ENCODE measurements around the gene LARP4B.

The LARP4B gene

DNA sequence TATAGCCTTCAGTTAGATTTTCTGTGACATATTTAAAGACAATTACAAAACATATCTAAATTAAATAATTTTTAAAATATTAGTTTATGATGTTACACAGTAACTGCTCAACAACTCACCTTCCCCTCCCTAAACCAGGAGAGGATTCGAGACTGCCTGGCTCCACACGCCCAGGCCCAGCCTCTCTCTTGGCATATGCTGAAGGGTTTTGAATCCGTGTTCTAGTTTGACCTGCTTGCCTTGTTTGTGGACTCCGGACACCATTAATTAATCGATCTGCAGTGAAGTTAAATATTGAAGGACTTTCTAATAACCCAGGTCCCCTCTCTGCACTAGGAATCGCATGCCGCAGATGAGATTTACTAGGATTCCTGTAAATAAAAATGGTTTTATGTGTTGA, 106.6 kb downstream of the LARP4B start:
- no peak for DNase-seq (ENCODE audit: low spot score)

DNA sequence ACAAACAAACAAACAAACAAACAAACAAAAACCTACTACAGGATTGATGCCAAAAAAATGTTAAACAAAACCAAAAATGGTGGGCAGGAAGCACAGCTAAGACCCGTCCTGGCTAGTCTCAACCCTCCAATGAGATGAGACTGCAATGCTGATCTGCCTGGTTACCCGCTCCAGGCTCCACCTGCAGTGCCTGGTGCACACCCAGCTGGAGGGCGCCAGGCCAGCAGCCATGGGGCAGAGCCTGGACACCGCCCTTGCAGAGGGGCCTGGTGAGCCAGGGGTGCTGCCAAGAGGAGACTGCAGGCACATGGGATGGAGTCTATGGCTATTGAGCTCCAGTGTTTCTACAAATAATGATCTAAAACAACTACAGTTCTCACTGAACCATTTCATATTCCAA, 107.0 kb downstream of the LARP4B start:
- DNase-seq (ENCODE audit: low spot score): no peak

DNA sequence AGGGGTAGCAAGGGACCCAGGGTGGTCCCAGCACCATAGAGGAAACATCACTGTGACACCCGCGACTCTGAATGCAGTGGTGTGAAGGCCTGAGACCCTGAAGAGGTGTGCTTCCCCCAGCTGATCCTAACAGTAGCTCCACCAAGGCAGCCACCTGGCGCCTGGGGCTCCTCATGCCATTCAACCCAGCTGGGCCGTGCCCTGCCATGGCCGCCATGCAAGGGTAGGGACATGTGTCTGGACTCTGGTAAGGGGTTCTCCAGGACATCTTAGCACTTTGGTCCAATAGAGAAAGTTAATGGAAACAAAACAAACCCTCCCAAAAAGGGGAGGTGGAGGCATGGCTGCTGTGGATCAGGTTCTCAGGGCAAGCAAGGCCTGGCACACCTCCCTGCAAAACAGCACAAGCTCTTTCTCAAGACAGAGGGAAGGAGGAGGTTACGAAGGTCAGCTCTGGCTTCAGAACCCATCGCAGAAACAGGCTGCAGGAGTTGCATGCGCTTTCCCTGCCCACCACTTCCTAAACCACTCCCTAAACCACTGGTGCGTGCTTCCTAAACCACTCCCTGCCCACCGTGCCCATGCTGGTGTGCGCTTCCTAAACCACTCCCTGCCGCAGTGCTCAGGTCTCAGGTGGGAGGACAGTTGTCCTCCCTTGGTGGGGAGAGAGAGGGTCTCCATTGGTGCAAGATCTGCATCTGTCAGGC, 108.7 kb downstream of the LARP4B start:
- DNase-seq (ENCODE audit: low spot score): no peak

DNA sequence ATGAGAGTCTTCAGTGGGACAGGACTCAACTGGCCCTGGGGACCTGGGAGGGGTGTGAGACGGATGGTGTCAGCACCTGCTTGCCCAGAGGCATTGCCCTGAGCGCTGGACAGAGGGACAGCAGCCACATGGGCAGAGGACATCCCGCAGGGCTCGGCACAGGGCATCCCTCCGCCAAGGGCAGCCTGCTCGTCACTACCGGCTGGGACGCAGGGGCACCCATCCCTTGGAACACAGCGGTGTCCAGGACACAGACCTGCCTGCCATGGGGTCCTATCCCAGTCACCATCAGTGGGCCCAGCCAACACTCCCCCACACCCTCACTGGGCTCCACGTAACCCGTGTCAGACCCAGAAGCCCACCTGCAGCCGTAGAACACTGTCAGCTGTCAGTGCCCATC, 109.3 kb downstream of the LARP4B start:
- no peak for DNase-seq (ENCODE audit: low spot score)

DNA sequence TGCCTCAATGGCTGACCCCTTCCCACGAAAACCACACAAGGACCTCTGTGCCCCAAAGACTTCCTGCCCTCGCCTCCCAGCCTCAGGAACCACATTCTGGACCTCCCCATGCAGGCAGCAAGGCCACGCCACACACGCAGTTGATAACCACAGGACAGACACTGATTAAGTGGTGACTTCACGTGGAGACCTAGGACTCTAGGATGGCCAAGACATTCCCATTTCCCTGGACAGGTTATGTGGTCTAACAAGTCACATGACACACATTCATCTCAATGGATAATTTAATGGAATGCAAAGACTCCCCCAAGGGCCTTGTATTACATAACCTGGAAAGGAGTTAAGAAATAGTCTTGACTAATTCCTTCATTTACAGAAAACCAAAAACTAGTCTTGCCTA, 110.2 kb downstream of the LARP4B start:
- DNase-seq (ENCODE audit: low spot score): peak; percentile 17

DNA sequence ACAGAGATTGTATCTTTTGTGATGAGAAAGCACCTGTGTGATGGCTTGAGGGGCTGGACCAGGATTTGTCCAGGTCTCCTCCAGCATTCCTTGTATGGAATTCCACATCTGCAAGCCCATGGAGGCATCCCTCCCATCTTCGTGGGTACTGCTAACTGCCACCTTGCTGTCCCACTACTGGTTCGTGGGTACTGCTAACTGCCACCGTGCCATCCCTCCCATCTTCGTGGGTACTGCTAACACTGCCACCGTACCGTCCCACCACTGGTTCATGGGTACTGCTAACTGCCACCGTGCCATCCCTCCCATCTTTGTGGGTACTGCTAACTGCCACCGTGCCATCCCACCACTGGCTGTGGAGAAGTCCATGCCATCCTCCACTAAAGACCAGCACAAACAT, 111.7 kb downstream of the LARP4B start:
- DNase-seq (ENCODE audit: low spot score): no peak

DNA sequence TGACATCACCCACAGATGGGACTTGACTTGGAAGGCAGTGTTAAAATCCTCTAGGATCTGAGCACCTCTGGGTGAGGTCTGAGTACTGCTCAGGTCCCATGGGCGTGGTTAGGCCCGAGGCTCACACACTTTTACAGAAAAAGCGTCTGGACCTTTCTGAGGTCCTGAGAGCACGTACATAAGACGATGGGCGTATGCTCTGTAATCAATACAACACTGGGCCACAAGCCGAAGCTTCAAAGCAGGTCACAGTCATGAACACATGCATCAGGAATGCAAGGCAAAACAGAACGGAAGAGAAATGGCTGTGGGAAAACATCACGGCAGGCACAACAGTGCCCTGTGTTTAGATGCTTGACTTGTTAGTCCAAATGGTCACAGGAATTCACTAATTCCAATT, 112.2 kb downstream of the LARP4B start:
- DNase-seq (ENCODE audit: low spot score): peak; percentile 51

DNA sequence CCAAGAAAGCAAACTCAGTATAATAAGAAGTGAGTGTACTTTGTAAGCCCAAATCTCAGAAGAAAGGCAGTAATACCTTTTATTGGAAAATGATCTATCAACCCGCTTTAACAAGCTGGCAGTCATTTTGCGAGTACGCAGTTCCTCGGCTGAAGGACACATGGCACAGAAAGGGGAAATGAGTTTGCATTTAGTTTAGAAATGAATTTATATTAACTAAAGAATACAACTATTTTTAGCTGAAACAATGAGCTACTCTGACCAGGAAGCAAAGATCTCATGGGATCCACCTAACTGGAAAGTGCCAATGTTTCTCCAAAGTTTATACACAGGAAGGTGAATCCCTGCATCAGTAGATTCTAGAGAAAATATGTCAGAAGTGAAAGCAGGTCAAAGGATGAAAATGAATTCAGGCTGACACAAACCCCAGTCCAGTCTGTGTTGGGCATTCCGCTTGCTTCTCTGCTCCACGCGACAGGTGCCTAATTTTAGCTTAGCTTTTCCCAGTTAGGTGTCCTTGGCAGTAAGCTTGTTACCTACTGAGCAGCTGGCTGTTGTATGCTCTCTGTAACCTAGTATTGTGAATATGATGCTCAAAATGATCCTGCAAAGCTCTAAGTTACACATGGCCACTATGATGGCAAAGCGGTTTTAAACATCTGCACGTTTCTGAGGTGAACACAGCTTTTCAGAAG, 112.8 kb downstream of the LARP4B start:
- DNase-seq (ENCODE audit: low spot score): no peak

DNA sequence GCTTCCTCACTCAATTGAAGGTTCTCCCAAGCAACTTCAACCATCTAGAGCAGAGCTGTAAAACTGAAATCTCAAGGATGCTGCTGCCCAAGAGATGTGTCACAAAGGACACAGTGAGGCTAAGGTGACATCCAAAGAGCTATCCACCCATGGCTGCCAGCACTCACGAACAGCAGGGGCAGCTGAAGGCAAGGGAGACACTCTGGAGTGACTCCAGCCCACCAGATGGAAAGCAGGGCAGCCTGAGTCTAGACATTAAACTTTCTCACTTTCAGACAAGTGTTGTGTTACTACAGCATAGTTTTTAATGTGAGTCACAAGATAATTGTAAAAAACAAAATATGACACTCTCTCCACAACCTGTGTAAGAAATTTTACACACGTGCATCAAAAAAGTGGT, 113.5 kb downstream of the LARP4B start:
- DNase-seq (ENCODE audit: low spot score): no peak

DNA sequence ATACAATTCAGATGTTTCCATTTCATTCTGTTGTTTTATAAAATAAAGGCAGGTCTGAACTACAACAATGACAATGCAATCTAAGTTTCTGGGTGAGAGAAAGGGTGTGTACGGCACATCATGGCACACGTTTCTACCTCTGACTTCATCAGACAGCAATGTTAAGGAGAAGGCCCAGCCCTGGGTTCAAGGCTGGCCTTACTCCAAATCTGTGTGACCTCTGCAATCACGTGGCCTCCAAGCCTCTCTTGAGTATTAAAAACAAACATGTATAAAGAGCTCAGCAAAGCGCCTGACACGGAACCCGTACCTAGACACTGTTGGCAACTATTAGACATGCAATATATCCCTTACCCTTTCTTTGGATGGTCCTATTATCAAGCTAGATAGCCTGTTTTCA, 114.1 kb downstream of the LARP4B start:
- no peak for DNase-seq (ENCODE audit: low spot score)

DNA sequence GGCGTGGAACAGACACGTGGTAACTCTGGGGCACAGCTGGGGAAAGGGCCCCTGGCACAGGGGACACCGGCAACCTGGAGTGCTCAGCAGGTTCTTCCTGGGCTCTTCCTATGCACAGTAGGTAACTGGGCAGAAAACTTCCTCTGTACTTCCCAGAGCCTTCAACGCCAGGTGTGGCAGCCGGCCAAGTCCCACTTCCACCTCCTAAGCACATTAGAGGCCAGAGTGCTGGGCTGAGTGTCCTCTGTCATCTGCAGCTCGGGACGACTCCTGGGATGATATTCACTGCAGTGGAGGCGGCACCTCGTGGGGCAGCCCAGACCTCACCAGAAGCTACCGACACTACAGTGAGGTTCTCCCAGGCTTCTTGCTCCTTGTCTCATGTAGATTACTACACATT, 114.5 kb downstream of the LARP4B start:
- DNase-seq (ENCODE audit: low spot score): no peak

DNA sequence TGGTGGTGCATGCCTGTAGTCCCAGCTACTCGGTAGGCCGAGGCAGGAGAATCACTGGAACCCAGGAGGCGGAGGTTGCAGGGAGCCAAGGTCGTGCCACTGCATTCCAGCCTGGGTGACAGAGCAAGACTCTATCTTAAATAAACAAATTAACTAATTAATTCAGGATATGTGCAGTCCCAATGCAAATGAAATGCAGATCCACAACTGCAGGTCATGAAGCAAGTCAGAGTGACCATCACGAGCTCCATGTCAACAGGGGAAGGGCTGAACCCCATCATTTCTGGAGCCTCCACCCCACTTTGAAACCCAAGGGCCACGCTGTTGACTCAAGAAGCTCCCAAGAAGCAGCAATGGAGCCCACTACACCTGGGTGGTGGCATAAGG, 115.4 kb downstream of the LARP4B start:
- no peak for DNase-seq (ENCODE audit: low spot score)

DNA sequence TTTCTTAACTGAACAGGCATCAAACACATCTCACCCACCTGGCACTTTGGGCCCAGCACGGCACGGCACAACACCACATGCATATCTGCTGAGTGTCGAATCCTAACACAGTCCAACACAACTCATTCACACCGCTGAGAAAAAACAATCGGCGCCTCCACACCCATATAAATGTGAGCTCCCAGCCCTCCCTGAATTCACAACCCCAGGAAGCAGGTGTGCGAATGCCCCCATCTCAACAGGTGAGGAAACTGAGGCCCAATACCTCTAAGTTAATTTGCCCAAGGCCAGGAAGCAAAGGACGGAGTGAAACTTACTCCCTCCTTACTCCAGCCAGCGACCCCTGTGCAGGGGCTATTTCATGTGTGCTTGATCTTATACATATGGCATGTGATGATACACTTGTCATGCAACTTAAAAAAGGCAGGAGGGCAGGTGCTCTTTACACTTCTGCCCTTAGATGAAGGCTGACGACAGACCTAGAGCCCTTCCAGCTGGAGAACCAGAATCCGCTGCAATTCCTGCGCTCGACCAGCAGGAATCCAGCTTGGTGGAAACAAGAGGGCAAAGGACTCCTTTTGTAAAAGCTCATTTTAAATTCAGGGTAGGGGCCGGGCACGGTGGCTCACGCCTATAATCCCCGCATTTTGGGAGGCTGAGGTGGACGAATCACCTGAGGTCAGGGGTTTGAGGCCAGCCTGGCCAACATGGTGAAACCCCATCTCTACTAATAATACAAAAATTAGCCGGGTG, 116.0 kb downstream of the LARP4B start:
- DNase-seq (ENCODE audit: low spot score): no peak

DNA sequence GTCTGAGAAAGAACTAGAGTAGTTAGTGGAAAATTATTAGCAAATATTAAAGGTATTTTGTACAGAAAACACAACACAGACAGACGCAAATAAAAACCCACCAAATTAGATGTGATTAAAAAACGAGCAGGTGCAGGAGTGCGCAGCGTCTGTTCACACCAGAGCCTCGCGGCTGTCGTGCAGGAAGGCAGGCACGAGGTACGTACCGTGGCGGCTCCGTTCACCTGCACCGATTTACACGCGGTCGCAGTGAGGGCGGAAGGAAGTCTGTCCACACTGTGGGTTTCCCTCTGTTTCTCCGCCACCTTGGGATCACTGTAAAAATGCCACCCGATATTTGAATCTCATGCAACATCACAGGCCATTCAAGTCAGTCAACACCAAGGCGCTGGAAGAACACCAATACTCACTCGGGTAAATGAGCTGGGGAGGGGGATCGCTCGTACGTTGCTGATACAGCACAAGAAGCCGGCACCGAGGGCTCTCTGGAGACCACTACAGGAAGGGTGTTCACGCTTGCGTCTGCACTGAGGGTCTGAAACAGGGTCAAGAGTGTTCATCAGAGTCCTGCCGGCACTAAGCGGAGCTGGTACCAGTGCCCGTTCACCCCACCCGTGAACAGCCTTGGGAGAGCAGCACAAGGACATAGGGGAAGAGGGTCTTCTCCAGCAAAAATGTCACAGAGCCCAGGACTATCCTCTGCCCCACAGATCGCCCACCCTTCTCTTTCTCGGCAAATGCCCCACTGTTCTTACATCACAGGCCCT, 116.8 kb downstream of the LARP4B start:
- DNase-seq (ENCODE audit: low spot score): no peak

DNA sequence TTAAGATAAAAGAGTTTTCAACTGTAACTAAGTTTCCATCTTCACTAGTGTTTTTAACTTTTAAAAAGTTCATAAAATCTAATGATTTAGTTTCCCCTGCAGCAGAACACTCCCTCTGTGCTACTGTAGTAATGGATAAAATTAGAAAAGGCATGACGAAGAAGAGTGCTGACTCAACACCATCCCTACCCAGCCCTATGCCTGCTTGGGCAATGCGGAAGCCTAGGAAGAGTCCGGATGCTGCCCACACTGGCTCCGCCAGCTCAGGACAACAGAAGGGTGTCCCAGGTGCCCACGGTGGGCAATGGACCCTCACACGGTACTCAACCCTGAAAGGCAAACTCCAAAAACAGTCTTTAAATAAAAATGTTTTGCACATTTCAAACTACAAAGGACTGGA, 118.2 kb downstream of the LARP4B start:
- DNase-seq (ENCODE audit: low spot score): no peak

DNA sequence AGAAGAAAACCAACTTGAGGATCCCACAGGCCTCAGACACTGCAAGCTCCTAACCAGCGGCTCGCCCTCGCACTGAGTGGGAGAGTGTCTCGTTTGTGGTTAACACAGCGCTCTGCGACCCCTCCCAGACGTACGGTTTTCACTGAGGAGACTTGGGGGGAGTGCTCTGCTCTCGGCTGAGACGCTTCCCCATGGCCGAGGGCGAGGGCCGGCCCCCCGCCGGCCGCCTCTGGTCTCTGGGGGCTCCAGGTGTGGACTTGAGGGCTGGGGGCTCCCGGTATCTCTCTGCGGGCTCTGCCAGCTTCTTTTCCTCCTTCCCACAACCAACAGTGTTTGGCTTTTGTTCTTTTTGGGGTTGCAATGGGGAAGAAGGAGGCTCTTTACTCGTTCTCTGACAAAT, 118.7 kb downstream of the LARP4B start:
- no peak for DNase-seq (ENCODE audit: low spot score)

DNA sequence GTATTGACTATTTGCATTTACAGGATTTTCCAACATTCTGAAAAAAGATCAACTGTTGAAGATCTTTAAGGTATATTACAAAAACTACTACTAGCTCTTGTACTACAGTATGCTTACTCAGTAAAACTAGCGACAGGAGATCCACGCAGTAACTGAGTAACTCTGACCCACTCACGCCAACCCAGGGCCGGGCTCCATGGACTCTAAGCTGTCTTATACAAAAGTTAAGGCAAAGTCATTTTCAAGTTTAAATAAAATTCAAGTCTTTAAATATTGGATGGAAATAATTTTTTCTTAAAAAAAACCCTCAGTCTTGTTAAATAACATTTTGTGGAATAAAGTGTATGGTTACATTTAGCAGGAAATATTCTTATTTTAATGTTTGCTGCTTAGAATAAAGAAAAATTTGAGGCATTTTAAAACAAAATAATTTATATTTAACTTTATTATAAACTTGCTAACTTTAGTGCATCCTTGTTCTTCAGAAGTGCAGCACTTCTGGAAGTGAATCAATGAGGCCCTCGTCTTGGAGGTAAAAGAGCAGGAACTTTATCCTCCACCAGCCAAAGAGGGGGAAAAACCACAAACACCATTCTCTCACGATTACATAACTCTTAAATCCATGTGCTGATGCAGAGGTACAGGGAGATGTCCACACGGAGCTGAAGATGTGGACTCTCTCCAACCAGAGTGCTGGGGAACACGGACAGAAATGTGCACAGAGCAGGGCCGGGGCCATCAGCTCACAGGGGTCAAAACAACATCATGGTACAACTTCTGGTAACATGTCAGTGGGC, 119.9 kb downstream of the LARP4B start:
- no peak for DNase-seq (ENCODE audit: low spot score)

DNA sequence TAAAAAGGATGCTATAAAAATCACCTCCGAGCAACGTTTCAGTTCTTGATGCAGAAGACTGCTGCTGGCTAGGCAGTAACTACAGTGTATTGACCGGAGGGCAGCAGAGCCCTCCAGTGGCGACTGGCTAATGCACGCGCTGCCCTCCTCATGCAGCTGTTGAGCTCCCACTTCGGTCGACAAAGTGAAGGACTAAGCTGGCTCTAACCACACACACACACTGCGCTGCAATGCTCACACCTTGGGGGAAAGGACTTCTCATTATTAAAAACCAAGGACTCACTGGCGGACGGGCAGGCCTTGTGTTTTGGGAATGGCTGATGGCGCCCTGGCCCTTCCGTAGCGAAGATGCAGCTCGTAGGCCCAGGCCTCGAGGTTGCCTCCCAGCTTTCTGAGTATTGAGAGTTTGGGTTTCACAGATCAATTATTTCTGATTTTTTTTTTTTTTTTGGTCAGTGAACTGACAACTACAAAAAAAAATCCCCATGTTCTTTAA, 121.1 kb downstream of the LARP4B start:
- no peak for DNase-seq (ENCODE audit: low spot score)

DNA sequence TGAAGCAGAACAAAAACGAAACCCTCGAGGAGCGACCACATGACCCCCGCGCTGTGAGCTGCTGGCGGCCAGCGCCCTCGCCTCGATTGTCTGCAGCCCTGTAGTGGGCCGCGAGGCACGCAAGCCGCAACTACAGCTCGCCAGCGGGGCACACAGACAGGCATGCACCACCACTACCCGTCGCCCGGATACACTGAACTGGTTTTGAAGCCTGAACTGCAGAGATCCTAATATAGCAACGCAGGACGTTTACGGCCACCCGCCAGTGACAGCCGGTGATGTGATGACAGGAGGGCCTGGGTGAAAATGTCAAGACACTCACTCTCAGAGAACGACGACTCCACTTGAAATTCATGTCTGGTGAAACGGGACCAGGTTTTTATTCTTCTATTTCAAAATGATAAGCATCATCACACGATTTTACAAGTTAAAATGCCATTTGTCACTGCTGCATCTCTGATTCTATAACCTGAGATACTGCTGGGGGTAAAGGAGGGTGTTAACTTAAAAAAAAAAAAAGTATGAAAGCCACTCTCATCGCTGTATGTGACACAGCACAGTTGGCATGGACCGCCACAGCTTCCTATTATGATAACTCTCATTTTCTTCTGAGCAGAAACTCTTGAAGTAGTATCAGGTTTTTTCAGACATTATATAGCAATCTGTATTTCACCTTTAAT, 121.7 kb downstream of the LARP4B start:
- no peak for DNase-seq (ENCODE audit: low spot score)

DNA sequence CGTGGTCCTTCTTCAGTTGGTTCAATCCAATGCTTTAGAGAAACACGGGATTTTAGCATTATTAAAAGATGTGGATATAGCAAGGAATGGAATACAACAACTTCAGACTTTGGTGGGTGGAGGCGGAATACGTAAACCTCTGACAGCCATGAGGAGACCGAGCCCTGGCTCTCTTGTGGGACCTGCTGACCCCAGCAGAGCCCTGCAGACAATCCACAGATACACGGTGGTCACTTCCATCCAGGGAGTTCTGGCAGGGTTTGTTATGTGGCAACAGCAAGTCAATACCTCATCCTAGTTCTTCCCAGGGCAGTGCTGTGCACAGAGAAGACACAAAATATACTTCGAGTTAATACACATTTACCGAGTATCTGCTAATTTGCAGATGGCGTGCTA, 123.5 kb downstream of the LARP4B start:
- no peak for DNase-seq (ENCODE audit: low spot score)

Data from kidney tubule cell (primary cell).